Neural cell (in vitro differentiated cells): ENCODE results near the gene S100B.

Experiments
- EZH2 ChIP-seq: fragments of 200-600, 300-800 bp; shearing (Covaris generic), sonication (generic); IDR thresholded peaks from 2 replicates; pipeline ENCODE4 v1.6.1; 2014; ENCODE audit warnings: antibody characterized with exemption, low read length, borderline replicate concordance, mild to moderate bottlenecking; ENCODE audit not compliant: insufficient read depth, poor library complexity, severe bottlenecking
- SMC3 ChIP-seq: fragments of 450-650 bp; conservative IDR thresholded peaks from 2 replicates; pipeline ENCODE4 v1.6.1; 2014; ENCODE audit warnings: antibody characterized with exemption, mild to moderate bottlenecking, moderate library complexity; ENCODE audit not compliant: poor library complexity
- TF ChIP-seq, protein P1 (sequence below): fragments of 450-650 bp; IDR thresholded peaks from 2 replicates; pipeline ENCODE4 v1.5.1; 2014; ENCODE audit warnings: antibody characterized with exemption, mild to moderate bottlenecking, moderate library complexity; ENCODE audit not compliant: poor library complexity, severe bottlenecking
- TF ChIP-seq, protein P2 (sequence below): IDR thresholded peaks from 2 replicates; pipeline ENCODE4 v1.6.1; 2012; ENCODE audit warnings: borderline replicate concordance

- no peak for TF ChIP-seq SMC3
- TF ChIP-seq, protein P1, sequence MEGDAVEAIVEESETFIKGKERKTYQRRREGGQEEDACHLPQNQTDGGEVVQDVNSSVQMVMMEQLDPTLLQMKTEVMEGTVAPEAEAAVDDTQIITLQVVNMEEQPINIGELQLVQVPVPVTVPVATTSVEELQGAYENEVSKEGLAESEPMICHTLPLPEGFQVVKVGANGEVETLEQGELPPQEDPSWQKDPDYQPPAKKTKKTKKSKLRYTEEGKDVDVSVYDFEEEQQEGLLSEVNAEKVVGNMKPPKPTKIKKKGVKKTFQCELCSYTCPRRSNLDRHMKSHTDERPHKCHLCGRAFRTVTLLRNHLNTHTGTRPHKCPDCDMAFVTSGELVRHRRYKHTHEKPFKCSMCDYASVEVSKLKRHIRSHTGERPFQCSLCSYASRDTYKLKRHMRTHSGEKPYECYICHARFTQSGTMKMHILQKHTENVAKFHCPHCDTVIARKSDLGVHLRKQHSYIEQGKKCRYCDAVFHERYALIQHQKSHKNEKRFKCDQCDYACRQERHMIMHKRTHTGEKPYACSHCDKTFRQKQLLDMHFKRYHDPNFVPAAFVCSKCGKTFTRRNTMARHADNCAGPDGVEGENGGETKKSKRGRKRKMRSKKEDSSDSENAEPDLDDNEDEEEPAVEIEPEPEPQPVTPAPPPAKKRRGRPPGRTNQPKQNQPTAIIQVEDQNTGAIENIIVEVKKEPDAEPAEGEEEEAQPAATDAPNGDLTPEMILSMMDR, result no peak
- TF ChIP-seq EZH2, result no peak
- TF ChIP-seq, protein P2, sequence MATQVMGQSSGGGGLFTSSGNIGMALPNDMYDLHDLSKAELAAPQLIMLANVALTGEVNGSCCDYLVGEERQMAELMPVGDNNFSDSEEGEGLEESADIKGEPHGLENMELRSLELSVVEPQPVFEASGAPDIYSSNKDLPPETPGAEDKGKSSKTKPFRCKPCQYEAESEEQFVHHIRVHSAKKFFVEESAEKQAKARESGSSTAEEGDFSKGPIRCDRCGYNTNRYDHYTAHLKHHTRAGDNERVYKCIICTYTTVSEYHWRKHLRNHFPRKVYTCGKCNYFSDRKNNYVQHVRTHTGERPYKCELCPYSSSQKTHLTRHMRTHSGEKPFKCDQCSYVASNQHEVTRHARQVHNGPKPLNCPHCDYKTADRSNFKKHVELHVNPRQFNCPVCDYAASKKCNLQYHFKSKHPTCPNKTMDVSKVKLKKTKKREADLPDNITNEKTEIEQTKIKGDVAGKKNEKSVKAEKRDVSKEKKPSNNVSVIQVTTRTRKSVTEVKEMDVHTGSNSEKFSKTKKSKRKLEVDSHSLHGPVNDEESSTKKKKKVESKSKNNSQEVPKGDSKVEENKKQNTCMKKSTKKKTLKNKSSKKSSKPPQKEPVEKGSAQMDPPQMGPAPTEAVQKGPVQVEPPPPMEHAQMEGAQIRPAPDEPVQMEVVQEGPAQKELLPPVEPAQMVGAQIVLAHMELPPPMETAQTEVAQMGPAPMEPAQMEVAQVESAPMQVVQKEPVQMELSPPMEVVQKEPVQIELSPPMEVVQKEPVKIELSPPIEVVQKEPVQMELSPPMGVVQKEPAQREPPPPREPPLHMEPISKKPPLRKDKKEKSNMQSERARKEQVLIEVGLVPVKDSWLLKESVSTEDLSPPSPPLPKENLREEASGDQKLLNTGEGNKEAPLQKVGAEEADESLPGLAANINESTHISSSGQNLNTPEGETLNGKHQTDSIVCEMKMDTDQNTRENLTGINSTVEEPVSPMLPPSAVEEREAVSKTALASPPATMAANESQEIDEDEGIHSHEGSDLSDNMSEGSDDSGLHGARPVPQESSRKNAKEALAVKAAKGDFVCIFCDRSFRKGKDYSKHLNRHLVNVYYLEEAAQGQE, result no peak
Measured at GRCh38 chr21:46556802-46557201, 48.1 kb downstream of the S100B start.
